Activated naive CD4-positive, alpha-beta T cell treated with Interleukin-2 at 50 U/mL for 16 hours (primary cell): ENCODE measurements around the gene ARF1.

Source experiments
- DNase-seq: peaks from one replicate; pipeline ENCODE4 v3.0.0-alpha.2; 2020

ARF1 gene

GRCh38 chr1:228050571-228051231 is 31.8 kb upstream of the ARF1 start:
- DNase-seq: no peak

- no peak for DNase-seq
These were observed 24.1 kb upstream of the ARF1 start for GRCh38 chr1:228058172-228058948.

- DNase-seq: peak; percentile 45
These were observed 23.4 kb upstream of the ARF1 start for GRCh38 chr1:228058949-228059633.

DNA sequence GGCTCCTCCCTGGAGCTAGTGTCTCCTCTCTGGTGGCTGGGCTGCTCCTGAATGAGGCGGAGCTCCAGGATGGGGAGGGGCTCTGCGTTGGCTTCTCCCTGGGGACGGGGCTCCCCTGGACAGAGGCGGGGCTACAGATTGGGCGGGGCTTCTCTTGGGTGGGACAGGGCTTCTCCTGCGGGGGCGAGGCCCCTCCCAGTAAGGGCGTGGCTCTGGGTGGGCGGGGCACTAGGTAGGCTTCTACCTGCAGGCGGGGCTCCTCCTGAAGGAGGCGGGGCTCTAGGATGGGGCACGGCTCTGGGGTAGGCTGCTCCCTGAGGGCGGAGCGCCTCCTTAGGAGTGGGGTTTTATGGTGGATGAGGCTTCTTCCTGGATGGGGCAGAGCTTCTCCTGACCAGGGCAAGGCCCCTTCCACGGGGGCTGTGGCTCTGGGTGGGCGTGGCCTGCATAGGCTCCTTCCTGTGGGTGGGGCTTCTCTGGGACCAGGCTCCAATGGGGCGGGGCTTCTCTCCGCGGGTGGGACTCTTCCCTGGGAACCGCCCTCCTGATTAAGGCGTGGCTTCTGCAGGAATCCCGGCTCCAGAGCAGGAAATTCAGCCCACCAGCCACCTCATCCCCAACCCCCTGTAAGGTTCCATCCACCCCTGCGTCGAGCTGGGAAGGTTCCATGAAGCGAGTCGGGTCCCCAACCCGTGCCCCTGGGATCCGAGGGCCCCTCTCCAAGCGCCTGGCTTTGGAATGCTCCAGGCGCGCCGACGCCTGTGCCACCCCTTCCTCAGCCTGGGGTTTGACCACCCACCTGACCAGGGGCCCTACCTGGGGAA is 22.7 kb upstream of the ARF1 start:
- peak; percentile 71 for DNase-seq

DNA sequence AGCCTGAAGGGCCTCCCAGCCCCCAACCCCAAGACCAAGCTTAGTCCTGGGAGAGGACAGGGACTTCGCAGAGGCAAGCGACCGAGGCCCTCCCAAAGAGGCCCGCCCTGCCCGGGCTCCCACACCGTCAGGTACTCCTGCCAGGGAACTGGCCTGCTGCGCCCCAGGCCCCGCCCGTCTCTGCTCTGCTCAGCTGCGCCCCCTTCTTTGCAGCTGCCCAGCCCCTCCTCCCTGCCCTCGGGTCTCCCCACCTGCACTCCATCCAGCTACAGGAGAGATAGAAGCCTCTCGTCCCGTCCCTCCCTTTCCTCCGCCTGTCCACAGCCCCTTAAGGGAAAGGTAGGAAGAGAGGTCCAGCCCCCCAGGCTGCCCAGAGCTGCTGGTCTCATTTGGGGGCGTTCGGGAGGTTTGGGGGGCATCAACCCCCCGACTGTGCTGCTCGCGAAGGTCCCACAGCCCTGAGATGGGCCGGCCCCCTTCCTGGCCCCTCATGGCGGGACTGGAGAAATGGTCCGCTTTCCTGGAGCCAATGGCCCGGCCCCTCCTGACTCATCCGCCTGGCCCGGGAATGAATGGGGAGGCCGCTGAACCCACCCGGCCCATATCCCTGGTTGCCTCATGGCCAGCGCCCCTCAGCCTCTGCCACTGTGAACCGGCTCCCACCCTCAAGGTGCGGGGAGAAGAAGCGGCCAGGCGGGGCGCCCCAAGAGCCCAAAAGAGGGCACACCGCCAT is 21.9 kb upstream of the ARF1 start:
- no peak for DNase-seq

DNA sequence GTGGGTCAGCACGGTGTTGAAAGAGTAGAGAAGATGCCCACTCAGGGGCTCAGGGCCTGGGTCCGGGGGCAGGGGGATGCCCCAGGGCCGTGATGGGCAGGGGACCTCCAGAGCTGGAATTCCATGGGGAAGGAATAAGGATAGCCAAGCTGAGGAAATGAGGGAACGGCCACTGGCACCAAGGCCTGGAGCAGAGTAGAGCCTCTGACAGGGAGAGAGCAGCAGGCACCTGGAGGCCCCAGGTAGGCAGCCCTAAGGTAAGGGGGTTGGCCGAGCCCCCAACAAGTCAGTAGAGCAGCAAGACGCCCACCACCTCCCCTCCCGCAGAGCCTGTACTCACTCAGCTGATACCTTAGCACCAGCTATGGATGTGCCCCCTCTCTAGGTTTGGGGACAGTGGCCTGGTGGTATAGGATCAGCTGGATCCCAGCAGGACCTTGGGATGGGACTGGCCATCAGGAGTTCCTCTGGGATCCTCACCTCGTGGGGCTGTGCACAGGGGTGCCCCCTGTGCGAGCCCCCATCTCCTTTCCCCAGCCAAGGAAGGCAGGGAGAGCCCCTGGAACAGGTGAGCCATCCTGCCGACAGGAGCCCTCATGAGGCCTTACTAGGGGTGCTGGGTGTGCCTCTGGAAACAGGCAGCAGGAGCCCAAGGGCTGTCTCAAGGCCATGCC is 21.0 kb upstream of the ARF1 start:
- no peak for DNase-seq

GRCh38 chr1:228062085-228062791 is 20.3 kb upstream of the ARF1 start:
- DNase-seq: no peak

DNA sequence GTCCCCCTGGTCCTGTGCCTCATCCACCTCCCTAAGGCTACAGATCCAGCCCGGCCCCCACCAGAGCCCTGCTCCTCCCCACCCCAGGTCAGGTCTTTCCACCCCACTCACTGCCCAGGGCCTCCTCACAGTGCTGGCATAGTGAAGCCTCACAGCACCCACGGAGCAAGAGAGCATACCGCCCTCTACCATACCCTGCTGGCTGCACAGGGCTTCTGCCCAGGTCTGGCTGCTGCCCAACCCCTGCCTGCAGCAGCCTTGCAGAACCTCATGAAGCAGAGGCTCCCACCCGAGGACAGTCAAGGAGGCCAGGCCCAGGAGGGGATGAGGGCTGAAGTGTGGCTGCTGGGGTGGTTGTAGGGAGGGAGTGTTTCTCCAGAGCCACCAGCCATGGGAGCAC is 19.7 kb upstream of the ARF1 start:
- no peak for DNase-seq

DNA sequence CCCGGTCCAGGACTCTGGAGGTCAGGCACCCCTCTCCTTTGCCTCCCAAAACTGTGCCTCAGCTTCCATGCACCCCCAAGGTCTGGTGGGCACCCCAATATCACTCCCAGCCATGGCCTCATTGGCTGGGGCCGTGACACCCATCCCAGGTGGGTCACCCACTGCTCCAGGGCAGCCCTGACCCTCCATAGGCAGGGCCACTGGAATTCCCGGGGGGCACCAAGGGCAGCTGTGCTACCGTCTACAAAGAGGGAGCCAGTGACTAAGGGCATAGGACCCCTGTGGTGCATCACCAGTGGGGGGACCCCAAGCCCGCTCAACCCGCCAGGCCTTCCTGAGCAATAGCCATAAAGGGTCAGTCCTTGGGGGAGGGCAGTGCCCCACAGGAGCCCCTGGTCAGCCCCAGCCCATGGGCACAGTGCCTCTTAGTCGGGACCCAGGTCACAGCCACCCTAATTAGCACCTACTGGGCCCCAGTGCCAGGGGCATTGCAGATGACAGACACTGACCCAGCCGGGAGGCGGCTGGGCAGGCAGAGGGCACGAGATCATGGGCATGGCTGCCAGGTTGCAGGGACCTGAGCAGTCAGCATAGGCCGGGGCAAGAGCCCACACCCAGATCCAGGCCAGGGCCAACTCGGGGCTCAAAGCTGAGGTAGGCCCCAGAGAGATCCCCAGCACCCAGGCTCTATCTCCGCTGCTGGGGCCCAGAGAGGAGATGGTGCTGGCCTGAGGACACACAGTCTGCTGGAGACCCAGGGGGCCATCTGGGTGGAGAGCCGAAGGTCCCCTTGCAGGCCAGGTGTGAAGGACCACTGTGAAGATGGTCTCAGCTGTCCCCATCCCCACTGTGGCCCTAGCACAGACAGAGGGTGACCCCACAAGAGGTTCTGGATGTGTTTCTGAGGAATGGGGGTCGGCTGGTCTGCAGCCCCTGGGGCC is 19.0 kb upstream of the ARF1 start:
- no peak for DNase-seq

DNA sequence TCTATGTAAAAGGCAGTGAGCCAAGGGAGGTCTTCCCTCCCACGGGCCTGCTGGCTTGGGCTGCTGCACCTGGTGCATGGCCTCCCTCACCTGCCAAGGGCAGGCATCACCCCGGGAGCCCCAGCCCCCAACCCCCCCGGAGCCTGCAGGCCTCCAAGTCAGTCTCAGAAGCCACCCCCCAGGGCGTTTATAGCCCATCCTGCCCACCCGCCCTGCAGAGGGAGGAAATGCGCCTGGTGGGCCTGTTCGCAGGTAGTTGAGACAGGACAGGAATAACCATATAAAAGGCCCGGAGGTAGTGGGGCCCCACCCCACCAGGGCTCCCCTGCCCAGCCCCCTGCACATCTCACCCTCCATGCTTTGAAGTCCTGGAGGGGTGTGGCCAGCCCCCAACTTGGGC is 18.2 kb upstream of the ARF1 start:
- no peak for DNase-seq

DNA sequence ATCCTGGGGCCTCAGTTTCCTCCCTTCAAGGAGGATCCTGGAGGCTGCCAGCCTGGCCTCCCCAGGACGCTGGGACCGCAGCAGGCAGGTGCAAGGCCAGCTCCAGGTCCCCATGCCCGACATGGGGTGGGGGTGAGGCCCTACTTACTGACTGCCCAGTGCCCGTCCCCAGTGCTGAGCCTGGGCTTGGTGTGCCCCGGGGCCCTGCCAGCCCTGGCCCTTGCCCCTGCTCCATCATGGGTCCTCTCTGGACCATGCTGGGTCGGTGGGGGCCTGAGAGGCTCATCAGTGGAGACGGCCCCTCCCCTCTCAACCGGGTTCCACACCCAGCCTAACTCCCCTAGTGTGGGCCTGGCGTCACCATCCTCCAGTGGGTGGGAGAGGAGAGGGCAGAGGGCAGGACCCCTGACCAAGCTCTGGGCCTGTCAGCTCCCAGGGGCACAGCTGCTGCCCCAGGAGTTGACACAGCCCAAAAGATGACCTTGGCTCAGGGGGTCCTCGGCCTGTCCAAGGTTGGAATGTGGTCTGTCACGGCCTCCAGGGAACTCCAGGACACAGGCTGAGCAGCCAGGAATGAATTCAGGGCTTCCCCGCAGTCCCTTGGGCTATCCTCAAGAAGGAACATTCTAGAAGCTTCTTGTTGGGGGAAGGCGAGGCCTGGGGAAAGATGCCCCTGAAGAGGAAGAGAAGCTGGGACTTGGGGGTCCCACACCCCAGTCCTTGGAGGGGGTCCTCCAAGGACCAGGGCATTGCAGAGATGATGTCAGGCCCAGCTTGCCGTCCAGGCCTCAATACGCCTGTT is 17.6 kb upstream of the ARF1 start:
- no peak for DNase-seq

DNA sequence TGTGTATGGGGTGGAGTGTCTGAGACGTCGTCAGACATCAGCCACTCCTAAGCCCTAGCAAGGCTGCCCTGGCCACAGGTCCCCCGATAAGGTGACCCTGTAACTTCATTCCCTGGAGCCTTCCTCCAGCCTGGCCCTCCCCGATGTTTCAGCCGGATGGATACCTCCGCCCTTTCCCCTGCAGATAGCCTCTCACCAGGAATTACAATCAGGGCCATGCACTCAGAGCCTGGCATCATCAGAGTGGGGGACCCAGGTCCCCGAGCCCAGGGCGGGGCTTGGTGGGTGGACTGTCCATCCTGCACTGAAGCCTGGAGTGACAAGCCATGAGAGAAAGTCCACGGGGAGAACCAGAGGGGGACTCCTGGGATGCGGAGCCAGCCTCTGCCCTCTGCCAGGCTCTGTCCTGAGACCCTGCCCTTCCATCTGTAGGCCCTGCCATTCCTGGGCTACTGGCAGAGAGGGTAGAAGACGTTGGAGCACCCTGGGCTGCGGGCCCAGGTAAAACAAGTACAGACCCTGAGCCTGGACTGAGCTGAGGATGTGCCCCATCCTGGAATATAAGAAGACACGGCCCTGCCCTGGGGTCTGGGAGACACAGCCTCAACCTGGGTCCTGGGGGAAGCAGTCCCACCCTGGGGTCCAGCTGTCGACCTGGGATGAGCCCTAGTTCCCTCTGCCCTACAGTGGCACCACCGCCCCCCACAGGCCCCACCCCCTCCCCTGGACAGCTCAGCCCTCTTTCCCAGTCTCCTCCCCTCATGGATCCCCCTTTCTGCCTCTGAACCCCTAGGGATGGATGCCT is 16.8 kb upstream of the ARF1 start:
- DNase-seq: no peak

DNA sequence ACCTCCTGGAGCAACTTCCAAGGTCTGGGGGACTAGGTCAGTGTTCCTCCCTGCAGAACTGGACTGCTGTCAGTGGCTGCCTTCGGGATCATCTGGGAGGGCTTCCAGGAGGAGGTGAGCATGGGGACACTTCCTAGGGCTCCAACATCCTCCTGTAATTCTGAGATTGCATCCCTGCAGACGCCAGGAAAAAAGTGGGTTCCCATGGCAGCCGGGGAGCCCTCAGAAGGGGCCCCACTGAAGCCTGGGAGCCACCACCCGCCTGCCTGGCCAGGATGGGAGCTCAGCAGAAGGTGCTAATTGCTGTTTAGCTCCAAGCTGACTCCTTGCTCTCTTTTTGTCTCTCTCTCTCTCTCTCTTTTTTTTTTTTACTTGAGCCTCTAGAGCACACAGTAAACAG is 16.1 kb upstream of the ARF1 start:
- DNase-seq: no peak

DNA sequence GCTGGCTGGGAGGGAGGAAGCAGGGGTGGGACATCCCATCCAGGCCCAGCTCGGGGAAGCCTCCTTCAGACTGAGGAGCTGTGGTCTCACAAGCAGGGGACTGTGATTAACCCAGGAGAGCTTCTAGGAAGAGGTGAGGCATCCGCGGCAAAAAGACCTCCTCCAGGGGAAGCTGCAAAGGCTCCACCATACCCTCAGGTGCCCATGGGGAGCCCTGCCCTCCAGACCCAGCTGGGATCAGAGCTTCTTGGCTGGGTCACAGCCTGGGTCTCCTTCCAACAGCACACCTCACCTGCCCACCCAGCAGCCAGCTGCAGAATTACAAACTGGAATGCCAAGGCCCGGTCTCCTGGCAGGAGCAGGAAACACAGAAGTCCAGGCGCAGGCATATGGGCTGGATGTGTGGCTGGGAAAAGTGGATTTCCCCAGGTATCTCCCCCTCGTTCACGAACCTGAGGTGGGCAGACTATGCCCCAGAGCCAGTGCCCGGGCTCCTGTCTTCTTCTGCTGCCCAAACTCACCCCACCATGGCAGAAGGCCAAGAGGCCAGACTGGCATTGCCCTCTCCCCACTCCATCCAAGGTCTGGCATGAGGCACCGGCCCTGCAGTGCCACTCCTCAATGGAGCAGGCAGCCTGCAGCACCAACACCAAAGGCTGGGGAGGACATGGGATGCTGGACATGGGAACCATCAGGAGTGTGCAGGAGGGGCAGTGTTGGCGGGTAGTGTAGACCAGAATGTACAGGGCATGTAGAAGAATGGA is 15.4 kb upstream of the ARF1 start:
- DNase-seq: no peak

DNA sequence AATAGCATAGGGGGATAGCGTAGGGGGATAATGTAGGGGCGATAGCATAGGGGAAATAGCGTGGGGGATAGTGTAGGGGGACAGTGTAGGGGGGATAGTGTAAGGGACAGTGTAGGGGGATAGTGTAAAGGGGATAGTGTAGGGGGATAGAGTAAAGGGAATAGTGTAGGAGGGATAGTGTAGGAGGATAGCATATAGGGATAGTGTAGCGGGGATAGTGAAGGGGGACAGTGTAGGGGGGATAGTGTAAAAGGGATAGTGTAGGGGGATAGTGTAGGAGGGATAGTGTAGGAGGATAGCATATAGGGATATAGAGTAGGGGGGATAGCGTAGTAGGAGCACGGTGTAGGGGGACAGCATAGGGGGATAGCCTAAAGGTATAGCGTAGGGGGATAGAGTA is 14.1 kb upstream of the ARF1 start:
- no peak for DNase-seq

GRCh38 chr1:228070173-228070572 is 12.3 kb upstream of the ARF1 start:
- no peak for DNase-seq

- no peak for DNase-seq
These were observed 11.7 kb upstream of the ARF1 start for GRCh38 chr1:228070851-228071250.
